ENCODE measurements around the gene KCNJ5. TPM values are rescaled to one million over a fixed set of nuclear protein-coding genes. Genes with fewer than 3 reads are reported as not detected.

Gene KCNJ5
- total RNA-seq, 1 experiment from 2014 or later: 0.22 TPM

- Mint-ChIP-seq H3K36me3 (no peaks in the 10 kb centered on the region), H3K4me1 (peaks cover 9% of the 10 kb centered on the region), H3K27me3 (ENCODE audit: low read depth) (no peaks in the 10 kb centered on the region), H3K27ac (no peak overlapping the region), H3K9me3 (no peaks in the 10 kb centered on the region), H3K4me3 (no peak overlapping the region)
- CTCF ChIA-PET: interaction anchor here (1.3 kb wide), 2 partner anchors 75 to 787 kb away, joined by 3 to 5 read pairs; no protein-coding TSS in a partner anchor
- DNase-seq (ENCODE audit: low spot score): no peak
- POLR2A ChIA-PET: no interaction called here
- ATAC-seq: no peak
- no peak for TF ChIP-seq ELF4 (CRISPR knock-in tag; IDR thresholded peaks at IDR 0.05; ENCODE audit: low read depth)
- TF ChIP-seq ZBTB21 (CRISPR knock-in tag; IDR thresholded peaks at IDR 0.05; ENCODE audit: borderline replicate concordance): no peak
- no peak for TF ChIP-seq NR1H2 (CRISPR knock-in tag; IDR thresholded peaks at IDR 0.05)
- no peak for TF ChIP-seq KAT7 (CRISPR knock-in tag; IDR thresholded peaks at IDR 0.05; ENCODE audit: borderline replicate concordance)
- TF ChIP-seq, protein P1, sequence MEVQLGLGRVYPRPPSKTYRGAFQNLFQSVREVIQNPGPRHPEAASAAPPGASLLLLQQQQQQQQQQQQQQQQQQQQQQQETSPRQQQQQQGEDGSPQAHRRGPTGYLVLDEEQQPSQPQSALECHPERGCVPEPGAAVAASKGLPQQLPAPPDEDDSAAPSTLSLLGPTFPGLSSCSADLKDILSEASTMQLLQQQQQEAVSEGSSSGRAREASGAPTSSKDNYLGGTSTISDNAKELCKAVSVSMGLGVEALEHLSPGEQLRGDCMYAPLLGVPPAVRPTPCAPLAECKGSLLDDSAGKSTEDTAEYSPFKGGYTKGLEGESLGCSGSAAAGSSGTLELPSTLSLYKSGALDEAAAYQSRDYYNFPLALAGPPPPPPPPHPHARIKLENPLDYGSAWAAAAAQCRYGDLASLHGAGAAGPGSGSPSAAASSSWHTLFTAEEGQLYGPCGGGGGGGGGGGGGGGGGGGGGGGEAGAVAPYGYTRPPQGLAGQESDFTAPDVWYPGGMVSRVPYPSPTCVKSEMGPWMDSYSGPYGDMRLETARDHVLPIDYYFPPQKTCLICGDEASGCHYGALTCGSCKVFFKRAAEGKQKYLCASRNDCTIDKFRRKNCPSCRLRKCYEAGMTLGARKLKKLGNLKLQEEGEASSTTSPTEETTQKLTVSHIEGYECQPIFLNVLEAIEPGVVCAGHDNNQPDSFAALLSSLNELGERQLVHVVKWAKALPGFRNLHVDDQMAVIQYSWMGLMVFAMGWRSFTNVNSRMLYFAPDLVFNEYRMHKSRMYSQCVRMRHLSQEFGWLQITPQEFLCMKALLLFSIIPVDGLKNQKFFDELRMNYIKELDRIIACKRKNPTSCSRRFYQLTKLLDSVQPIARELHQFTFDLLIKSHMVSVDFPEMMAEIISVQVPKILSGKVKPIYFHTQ (CRISPR knock-in tag; IDR thresholded peaks at IDR 0.05): no peak
- TF ChIP-seq JAZF1 (CRISPR knock-in tag; IDR thresholded peaks at IDR 0.05): no peak
- TF ChIP-seq, protein P2, sequence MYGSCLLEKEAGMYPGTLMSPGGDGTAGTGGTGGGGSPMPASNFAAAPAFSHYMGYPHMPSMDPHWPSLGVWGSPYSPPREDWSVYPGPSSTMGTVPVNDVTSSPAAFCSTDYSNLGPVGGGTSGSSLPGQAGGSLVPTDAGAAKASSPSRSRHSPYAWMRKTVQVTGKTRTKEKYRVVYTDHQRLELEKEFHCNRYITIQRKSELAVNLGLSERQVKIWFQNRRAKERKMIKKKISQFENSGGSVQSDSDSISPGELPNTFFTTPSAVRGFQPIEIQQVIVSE (CRISPR knock-in tag; IDR thresholded peaks at IDR 0.05; ENCODE audit: borderline replicate concordance): no peak
- TF ChIP-seq FOXP1 (CRISPR knock-in tag; IDR thresholded peaks at IDR 0.05; ENCODE audit: borderline replicate concordance): no peak
- no peak for TF ChIP-seq STAT6 (CRISPR knock-in tag; conservative IDR thresholded peaks at IDR 0.05; ENCODE audit: low read depth)
- TF ChIP-seq CREM (CRISPR knock-in tag; IDR thresholded peaks at IDR 0.05): no peak
- no peak for TF ChIP-seq TEAD4 (CRISPR knock-in tag; IDR thresholded peaks at IDR 0.05)
- TF ChIP-seq, protein P3, sequence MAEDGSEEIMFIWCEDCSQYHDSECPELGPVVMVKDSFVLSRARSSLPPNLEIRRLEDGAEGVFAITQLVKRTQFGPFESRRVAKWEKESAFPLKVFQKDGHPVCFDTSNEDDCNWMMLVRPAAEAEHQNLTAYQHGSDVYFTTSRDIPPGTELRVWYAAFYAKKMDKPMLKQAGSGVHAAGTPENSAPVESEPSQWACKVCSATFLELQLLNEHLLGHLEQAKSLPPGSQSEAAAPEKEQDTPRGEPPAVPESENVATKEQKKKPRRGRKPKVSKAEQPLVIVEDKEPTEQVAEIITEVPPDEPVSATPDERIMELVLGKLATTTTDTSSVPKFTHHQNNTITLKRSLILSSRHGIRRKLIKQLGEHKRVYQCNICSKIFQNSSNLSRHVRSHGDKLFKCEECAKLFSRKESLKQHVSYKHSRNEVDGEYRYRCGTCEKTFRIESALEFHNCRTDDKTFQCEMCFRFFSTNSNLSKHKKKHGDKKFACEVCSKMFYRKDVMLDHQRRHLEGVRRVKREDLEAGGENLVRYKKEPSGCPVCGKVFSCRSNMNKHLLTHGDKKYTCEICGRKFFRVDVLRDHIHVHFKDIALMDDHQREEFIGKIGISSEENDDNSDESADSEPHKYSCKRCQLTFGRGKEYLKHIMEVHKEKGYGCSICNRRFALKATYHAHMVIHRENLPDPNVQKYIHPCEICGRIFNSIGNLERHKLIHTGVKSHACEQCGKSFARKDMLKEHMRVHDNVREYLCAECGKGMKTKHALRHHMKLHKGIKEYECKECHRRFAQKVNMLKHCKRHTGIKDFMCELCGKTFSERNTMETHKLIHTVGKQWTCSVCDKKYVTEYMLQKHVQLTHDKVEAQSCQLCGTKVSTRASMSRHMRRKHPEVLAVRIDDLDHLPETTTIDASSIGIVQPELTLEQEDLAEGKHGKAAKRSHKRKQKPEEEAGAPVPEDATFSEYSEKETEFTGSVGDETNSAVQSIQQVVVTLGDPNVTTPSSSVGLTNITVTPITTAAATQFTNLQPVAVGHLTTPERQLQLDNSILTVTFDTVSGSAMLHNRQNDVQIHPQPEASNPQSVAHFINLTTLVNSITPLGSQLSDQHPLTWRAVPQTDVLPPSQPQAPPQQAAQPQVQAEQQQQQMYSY (CRISPR knock-in tag; IDR thresholded peaks at IDR 0.05): no peak
- TF ChIP-seq, protein P4, sequence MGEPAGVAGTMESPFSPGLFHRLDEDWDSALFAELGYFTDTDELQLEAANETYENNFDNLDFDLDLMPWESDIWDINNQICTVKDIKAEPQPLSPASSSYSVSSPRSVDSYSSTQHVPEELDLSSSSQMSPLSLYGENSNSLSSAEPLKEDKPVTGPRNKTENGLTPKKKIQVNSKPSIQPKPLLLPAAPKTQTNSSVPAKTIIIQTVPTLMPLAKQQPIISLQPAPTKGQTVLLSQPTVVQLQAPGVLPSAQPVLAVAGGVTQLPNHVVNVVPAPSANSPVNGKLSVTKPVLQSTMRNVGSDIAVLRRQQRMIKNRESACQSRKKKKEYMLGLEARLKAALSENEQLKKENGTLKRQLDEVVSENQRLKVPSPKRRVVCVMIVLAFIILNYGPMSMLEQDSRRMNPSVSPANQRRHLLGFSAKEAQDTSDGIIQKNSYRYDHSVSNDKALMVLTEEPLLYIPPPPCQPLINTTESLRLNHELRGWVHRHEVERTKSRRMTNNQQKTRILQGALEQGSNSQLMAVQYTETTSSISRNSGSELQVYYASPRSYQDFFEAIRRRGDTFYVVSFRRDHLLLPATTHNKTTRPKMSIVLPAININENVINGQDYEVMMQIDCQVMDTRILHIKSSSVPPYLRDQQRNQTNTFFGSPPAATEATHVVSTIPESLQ (CRISPR knock-in tag; IDR thresholded peaks at IDR 0.05): no peak
- TF ChIP-seq ZNF671 (CRISPR knock-in tag; IDR thresholded peaks at IDR 0.05): no peak
- TF ChIP-seq, protein P5, sequence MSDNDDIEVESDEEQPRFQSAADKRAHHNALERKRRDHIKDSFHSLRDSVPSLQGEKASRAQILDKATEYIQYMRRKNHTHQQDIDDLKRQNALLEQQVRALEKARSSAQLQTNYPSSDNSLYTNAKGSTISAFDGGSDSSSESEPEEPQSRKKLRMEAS (CRISPR knock-in tag; IDR thresholded peaks at IDR 0.05): no peak
- TF ChIP-seq, protein P6, sequence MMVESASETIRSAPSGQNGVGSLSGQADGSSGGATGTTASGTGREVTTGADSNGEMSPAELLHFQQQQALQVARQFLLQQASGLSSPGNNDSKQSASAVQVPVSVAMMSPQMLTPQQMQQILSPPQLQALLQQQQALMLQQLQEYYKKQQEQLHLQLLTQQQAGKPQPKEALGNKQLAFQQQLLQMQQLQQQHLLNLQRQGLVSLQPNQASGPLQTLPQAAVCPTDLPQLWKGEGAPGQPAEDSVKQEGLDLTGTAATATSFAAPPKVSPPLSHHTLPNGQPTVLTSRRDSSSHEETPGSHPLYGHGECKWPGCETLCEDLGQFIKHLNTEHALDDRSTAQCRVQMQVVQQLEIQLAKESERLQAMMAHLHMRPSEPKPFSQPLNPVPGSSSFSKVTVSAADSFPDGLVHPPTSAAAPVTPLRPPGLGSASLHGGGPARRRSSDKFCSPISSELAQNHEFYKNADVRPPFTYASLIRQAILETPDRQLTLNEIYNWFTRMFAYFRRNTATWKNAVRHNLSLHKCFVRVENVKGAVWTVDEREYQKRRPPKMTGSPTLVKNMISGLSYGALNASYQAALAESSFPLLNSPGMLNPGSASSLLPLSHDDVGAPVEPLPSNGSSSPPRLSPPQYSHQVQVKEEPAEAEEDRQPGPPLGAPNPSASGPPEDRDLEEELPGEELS (CRISPR knock-in tag; IDR thresholded peaks at IDR 0.05): no peak
- TF ChIP-seq OVOL2 (CRISPR knock-in tag; IDR thresholded peaks at IDR 0.05; ENCODE audit: borderline replicate concordance): no peak
- TF ChIP-seq, protein P7, sequence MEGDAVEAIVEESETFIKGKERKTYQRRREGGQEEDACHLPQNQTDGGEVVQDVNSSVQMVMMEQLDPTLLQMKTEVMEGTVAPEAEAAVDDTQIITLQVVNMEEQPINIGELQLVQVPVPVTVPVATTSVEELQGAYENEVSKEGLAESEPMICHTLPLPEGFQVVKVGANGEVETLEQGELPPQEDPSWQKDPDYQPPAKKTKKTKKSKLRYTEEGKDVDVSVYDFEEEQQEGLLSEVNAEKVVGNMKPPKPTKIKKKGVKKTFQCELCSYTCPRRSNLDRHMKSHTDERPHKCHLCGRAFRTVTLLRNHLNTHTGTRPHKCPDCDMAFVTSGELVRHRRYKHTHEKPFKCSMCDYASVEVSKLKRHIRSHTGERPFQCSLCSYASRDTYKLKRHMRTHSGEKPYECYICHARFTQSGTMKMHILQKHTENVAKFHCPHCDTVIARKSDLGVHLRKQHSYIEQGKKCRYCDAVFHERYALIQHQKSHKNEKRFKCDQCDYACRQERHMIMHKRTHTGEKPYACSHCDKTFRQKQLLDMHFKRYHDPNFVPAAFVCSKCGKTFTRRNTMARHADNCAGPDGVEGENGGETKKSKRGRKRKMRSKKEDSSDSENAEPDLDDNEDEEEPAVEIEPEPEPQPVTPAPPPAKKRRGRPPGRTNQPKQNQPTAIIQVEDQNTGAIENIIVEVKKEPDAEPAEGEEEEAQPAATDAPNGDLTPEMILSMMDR (IDR thresholded peaks at IDR 0.05): no peak
Measured at GRCh38 chr11:128962896-128963295, 71.7 kb downstream of the KCNJ5 start.

Data from WTC11 (cell line).